IMR-90 (cell line): ENCODE data around the gene NXPE3.

Experiments used
- BHLHE40 ChIP-seq: fragments of 150-350 bp; IDR thresholded peaks from 2 replicates; pipeline ENCODE4 v1.6.1; 2016; ENCODE audit warnings: mild to moderate bottlenecking, low read depth, low read length
- CTCF ChIP-seq: conservative IDR thresholded peaks from 2 replicates; pipeline ENCODE4 v1.5.1; 2012; ENCODE audit warnings: mild to moderate bottlenecking, low read depth, low read length, improper control_type of control experiment

- TF ChIP-seq CTCF (no peak), BHLHE40 (no peak)
These were observed 56.7 kb downstream of the NXPE3 start for GRCh38 chr3:101835676-101836075.
